HCT116 (cell line): Measurements from ENCODE around the gene TXNDC11. TPM values are rescaled to one million over a fixed set of nuclear protein-coding genes. Genes with fewer than 3 reads are reported as not detected.

Experiments
- ATAC-seq: fragments of 200-7000 bp; cut with Tn5 transposase; 2 replicates; pipeline ENCODE4 v1.9.1; 2020; ENCODE audit warnings: mild to moderate bottlenecking, moderate library complexity
- BruUV-seq: library from RNA; stranded (reverse); fragments of 400-500 nt; replicated peaks from 2 replicates; lab custom pipeline; 2021; lab: Mats Ljungman, UMichigan
- CTCF ChIA-PET: fragments of 300-600 bp; sonication (Branson Sonifier 250); formaldehyde crosslinking; loops from one replicate; lab custom pipeline; 2021; ENCODE audit warnings: antibody characterized with exemption; lab: Charles Lee
- POLR2A ChIA-PET: fragments of 300-600, 350-600 bp; sonication (Branson Sonifier 250); formaldehyde crosslinking; loops from one replicate; lab custom pipeline; 2021; ENCODE audit warnings: antibody characterized with exemption; lab: Charles Lee
- RAD21 ChIA-PET, 2 experiments: fragments of 300-600 bp; sonication (Branson Sonifier 250); formaldehyde crosslinking; loops; one replicate each; lab custom pipeline; 2023; ENCODE audit warnings: low total read pairs in 2 of 2; ENCODE audit not compliant: uncharacterized antibody in 2 of 2, unreplicated experiment in 2 of 2, low non-redundant PET in 1 of 2; lab: Charles Lee
- DNase-seq: peaks from one replicate; pipeline ENCODE4 v3.0.0-alpha.2; 2010; ENCODE audit warnings: low read depth, low spot score
- H2AFZ ChIP-seq: fragments of 200-600 bp; shearing (Covaris generic), sonication (generic); 2 replicates; pipeline ENCODE4 v1.6.1; 2017; ENCODE audit warnings: low read depth, mixed run types, mixed read lengths, antibody characterized with exemption, low read length; ENCODE audit not compliant: poor library complexity, severe bottlenecking
- H3K27ac ChIP-seq: 2 replicates; pipeline ENCODE4 v1.5.1; 2012; ENCODE audit warnings: low read depth, low read length
- H3K27me3 ChIP-seq: fragments of 200-600 bp; sonication (generic); 2 replicates; pipeline ENCODE4 v1.6.1; 2016; ENCODE audit warnings: mixed run types, low read length, mixed read lengths; ENCODE audit not compliant: insufficient read depth
- H3K36me3 ChIP-seq, 2 experiments: fragments of 200-500 bp in 1 of 2; fragments of 200-600 bp in 1 of 2; sonication (Bioruptor generic) in 1 of 2; sonication (generic) in 1 of 2; 2 replicates each; pipeline versions ENCODE4 v1.5.1 to v1.6.1; 2014 to 2016; ENCODE audit warnings: low read length in 2 of 2, inconsistent platforms in 1 of 2, mixed read lengths in 1 of 2, mixed run types in 1 of 2; ENCODE audit not compliant: insufficient read depth in 2 of 2, control insufficient read depth in 1 of 2
- H3K4me1 ChIP-seq, 2 experiments: fragments of 200-600 bp in 1 of 2; sonication (generic) in 1 of 2; 2 replicates each; pipeline versions ENCODE4 v1.5.1 to v1.6.1; 2012 to 2017; ENCODE audit warnings: low read length in 2 of 2, inconsistent platforms in 1 of 2, mild to moderate bottlenecking in 1 of 2, mixed read lengths in 1 of 2, mixed run types in 1 of 2, moderate library complexity in 1 of 2; ENCODE audit not compliant: insufficient read depth in 2 of 2, control insufficient read depth in 1 of 2
- H3K4me2 ChIP-seq: fragments of 200-600 bp; sonication (generic); 2 replicates; pipeline ENCODE4 v1.6.1; 2017; ENCODE audit warnings: mixed run types, low read length, mixed read lengths
- H3K4me3 ChIP-seq, 2 experiments: fragments of 200-600 bp in 1 of 2; sonication (generic) in 1 of 2; replicated peaks in 1 of 2; 2 replicates each; pipeline ENCODE4 v1.5.1; 2011 to 2016; ENCODE audit warnings: low read length in 2 of 2, control low read depth in 1 of 2, low read depth in 1 of 2, mild to moderate bottlenecking in 1 of 2, mixed read lengths in 1 of 2, mixed run types in 1 of 2
- H3K79me2 ChIP-seq: fragments of 200-600 bp; sonication (generic); 2 replicates; pipeline ENCODE4 v1.6.1; 2017; ENCODE audit warnings: mild to moderate bottlenecking, mixed run types, low read length, moderate library complexity, mixed read lengths; ENCODE audit not compliant: insufficient read depth
- H3K9ac ChIP-seq: fragments of 200-600 bp; sonication (generic); 2 replicates; pipeline ENCODE4 v1.6.1; 2016; ENCODE audit warnings: low read length, mixed read lengths
- H3K9me2 ChIP-seq: fragments of 200-600 bp; sonication (generic), shearing (Covaris generic); 2 replicates; pipeline ENCODE4 v1.6.1; 2017; ENCODE audit warnings: mixed run types, mild to moderate bottlenecking, moderate library complexity; ENCODE audit not compliant: insufficient read depth
- H3K9me3 ChIP-seq, 2 experiments: fragments of 200-500 bp in 1 of 2; fragments of 200-600 bp in 1 of 2; sonication (Bioruptor generic) in 1 of 2; sonication (generic) in 1 of 2; 2 replicates each; pipeline ENCODE4 v1.6.1; 2014 to 2017; ENCODE audit warnings: low read length in 2 of 2, mixed read lengths in 2 of 2, inconsistent platforms in 1 of 2, low read depth in 1 of 2, mild to moderate bottlenecking in 1 of 2, mixed run types in 1 of 2, moderate library complexity in 1 of 2; ENCODE audit not compliant: control insufficient read depth in 1 of 2, insufficient read depth in 1 of 2
- H4K20me1 ChIP-seq: fragments of 200-600 bp; sonication (generic), shearing (Covaris generic); 2 replicates; pipeline ENCODE4 v1.6.1; 2017; ENCODE audit warnings: mixed run types, mild to moderate bottlenecking, moderate library complexity; ENCODE audit not compliant: insufficient read depth
- ATF3 ChIP-seq: IDR thresholded peaks from 2 replicates; pipeline ENCODE4 v1.6.1; 2012
- CBX3 ChIP-seq: IDR thresholded peaks from 2 replicates; pipeline ENCODE4 v1.6.1; 2012; ENCODE audit warnings: low read depth
- CTCF ChIP-seq, 3 experiments: fragments of 200-600 bp in 1 of 3; sonication (generic) in 1 of 3; IDR thresholded peaks in 2 of 3; conservative IDR thresholded peaks in 1 of 3; 2 replicates each; pipeline ENCODE4 v1.5.1; 2012 to 2017; ENCODE audit warnings: low read depth in 2 of 3, low read length in 2 of 3, antibody characterized with exemption in 1 of 3, borderline replicate concordance in 1 of 3, control low read depth in 1 of 3, mild to moderate bottlenecking in 1 of 3, mixed read lengths in 1 of 3, mixed run types in 1 of 3, moderate library complexity in 1 of 3; ENCODE audit not compliant: insufficient read depth in 1 of 3
- EGR1 ChIP-seq: IDR thresholded peaks from 2 replicates; pipeline ENCODE4 v1.6.1; 2012; ENCODE audit warnings: low read depth
- EZH2phosphoT487 ChIP-seq: fragments of 200-600 bp; IDR thresholded peaks from 2 replicates; pipeline ENCODE4 v1.6.1; 2018; ENCODE audit warnings: antibody characterized with exemption, borderline replicate concordance
- JUND ChIP-seq: IDR thresholded peaks from 2 replicates; pipeline ENCODE4 v1.6.1; 2012
- POLR2A ChIP-seq: IDR thresholded peaks from 2 replicates; pipeline ENCODE4 v1.7.0; 2011; ENCODE audit warnings: borderline replicate concordance; ENCODE audit not compliant: insufficient read depth, insufficient read length; ENCODE audit errors: extremely low read depth
- POLR2AphosphoS5 ChIP-seq: IDR thresholded peaks from 2 replicates; pipeline ENCODE4 v1.6.1; 2011; ENCODE audit warnings: mild to moderate bottlenecking, low read depth, low read length, moderate library complexity
- RAD21 ChIP-seq: IDR thresholded peaks from 2 replicates; pipeline ENCODE4 v1.6.1; 2012; ENCODE audit warnings: low read depth, mild to moderate bottlenecking
- REST ChIP-seq: IDR thresholded peaks from 2 replicates; pipeline ENCODE4 v1.6.1; 2012; ENCODE audit warnings: low read depth
- SP1 ChIP-seq: IDR thresholded peaks from 2 replicates; pipeline ENCODE4 v1.6.1; 2012; ENCODE audit warnings: low read depth
- SRF ChIP-seq: IDR thresholded peaks from 2 replicates; pipeline ENCODE4 v1.6.1; 2012; ENCODE audit warnings: low read depth
- YY1 ChIP-seq: IDR thresholded peaks from 2 replicates; pipeline ENCODE4 v1.6.1; 2011; ENCODE audit warnings: low read length, low read depth, moderate library complexity, mild to moderate bottlenecking; ENCODE audit not compliant: insufficient replicate concordance; ENCODE audit errors: extremely low read depth
- ZBTB33 ChIP-seq: IDR thresholded peaks from 2 replicates; pipeline ENCODE4 v1.6.1; 2011; ENCODE audit warnings: mild to moderate bottlenecking, low read length, moderate library complexity; ENCODE audit not compliant: insufficient replicate concordance; ENCODE audit errors: extremely low read depth
- ZFX ChIP-seq: fragments of 450-650 bp; IDR thresholded peaks from 2 replicates; pipeline ENCODE4 v1.6.1; 2017
- ZNF274 ChIP-seq: fragments of 200-500 bp; sonication (Bioruptor generic); IDR thresholded peaks from 2 replicates; pipeline ENCODE4 v1.6.1; 2014; ENCODE audit warnings: mild to moderate bottlenecking, low read depth, low read length, inconsistent platforms
- intact Hi-C: fragments of 100-400 bp; cut with micrococcal nuclease; formaldehyde crosslinking; loops from 2 replicates; pipeline ENCODE4 v1.10.0; 2022
- total RNA-seq: library from RNA; stranded (reverse); gene quantifications from one replicate; pipeline ENCODE4 v1.2.1, GENCODE V29; 2021; ENCODE audit not compliant: unreplicated experiment

Gene TXNDC11
- total RNA-seq, 1 experiment from 2014 or later = 26.8 TPM

GRCh38 chr16:11677451-11677951, 65.2 kb downstream of the TXNDC11 start:
- Histone ChIP-seq H3K9me3 (no peaks in the 10 kb centered on the region), H3K4me2 (peak overlapping the region; percentile 15; the same call in 1 of the 2 replicates), H3K9ac (no peak overlapping the region), H3K9me2 (no peaks in the 10 kb centered on the region), H3K27ac (peak overlapping the region; percentile 4; the same call in 1 of the 2 replicates), H3K79me2 (no peaks in the 10 kb centered on the region), H3K36me3 (peaks cover 5 to 12% of the 10 kb centered on the region in 2 experiments; a peak in 2 of 4 replicates), H3K4me3 (no peak overlapping the region), H3K4me1 (peaks cover 45 to 59% of the 10 kb centered on the region in 2 experiments), H2AFZ (no peak overlapping the region), H4K20me1 (no peaks in the 10 kb centered on the region), H3K27me3 (no peaks in the 10 kb centered on the region)
- ChIA-PET POLR2A (interaction anchor here (0.6 kb wide), 1 partner anchor 359 kb away, joined by 3 read pairs; no protein-coding TSS in a partner anchor), CTCF (no interaction called here), RAD21 (no interaction called here)
- no TSS peak for BruUV-seq
- DNase-seq (no peak), ATAC-seq (peak; percentile 32)
- intact Hi-C loops = no loop called here
- no peak for TF ChIP-seq EGR1
- no peak for TF ChIP-seq ZNF274
- no peak for TF ChIP-seq CBX3
- no peak for TF ChIP-seq RAD21
- TF ChIP-seq SP1 = no peak
- TF ChIP-seq ZBTB33 = no peak
- TF ChIP-seq ATF3 = no peak
- no peak for TF ChIP-seq SRF
- TF ChIP-seq CTCF (IDR thresholded peaks at IDR 0.05 in 2 of 3, conservative IDR thresholded peaks at IDR 0.05 in 1 of 3; ENCODE audit: borderline replicate concordance in 1 of 3, insufficient read depth in 1 of 3, low read depth in 2 of 3, low read length in 2 of 3) = no peak
- no peak for TF ChIP-seq POLR2AphosphoS5
- TF ChIP-seq POLR2A = no peak
- TF ChIP-seq YY1 = no peak
- TF ChIP-seq REST = no peak
- no peak for TF ChIP-seq EZH2phosphoT487
- TF ChIP-seq ZFX = no peak
- no peak for TF ChIP-seq JUND
